Karpas-422 (cell line): ENCODE data around the gene ATP8A1. TPM values are rescaled to one million over a fixed set of nuclear protein-coding genes. Genes with fewer than 3 reads are reported as not detected.

ENCODE experiments used
- DNase-seq: peaks from one replicate; pipeline ENCODE4 v3.0.0-alpha.2; 2015
- H2AFZ ChIP-seq: fragments of 200-600 bp; sonication (generic); 2 replicates; pipeline ENCODE4 v1.6.1; 2014; ENCODE audit warnings: antibody characterized with exemption, low read length, mixed read lengths
- H3K27ac ChIP-seq: fragments of 200-600 bp; sonication (generic); 2 replicates; pipeline ENCODE4 v1.5.1; 2014; ENCODE audit warnings: mild to moderate bottlenecking, low read length, moderate library complexity
- H3K27me3 ChIP-seq: fragments of 200-600 bp; sonication (generic); 2 replicates; pipeline ENCODE4 v1.6.1; 2014; ENCODE audit warnings: low read length, mixed read lengths
- H3K36me3 ChIP-seq: fragments of 200-600 bp; sonication (generic); 2 replicates; pipeline ENCODE4 v1.6.1; 2014; ENCODE audit warnings: low read length, mixed read lengths; ENCODE audit not compliant: insufficient read depth
- H3K4me1 ChIP-seq: fragments of 200-600 bp; sonication (generic); 2 replicates; pipeline ENCODE4 v1.6.1; 2014; ENCODE audit warnings: mild to moderate bottlenecking, low read length, mixed read lengths
- H3K4me2 ChIP-seq: fragments of 200-600 bp; sonication (generic); 2 replicates; pipeline ENCODE4 v1.6.1; 2014; ENCODE audit warnings: low read length, low read depth, mild to moderate bottlenecking; ENCODE audit not compliant: poor library complexity, severe bottlenecking
- H3K4me3 ChIP-seq: fragments of 200-600 bp; sonication (generic); 2 replicates; pipeline ENCODE4 v1.5.1; 2014; ENCODE audit warnings: mild to moderate bottlenecking, antibody characterized with exemption, low read length, mixed read lengths
- H3K79me2 ChIP-seq: fragments of 200-600 bp; sonication (generic); 2 replicates; pipeline ENCODE4 v1.6.1; 2014; ENCODE audit warnings: mild to moderate bottlenecking, low read length, mixed read lengths
- H3K9ac ChIP-seq: fragments of 200-600 bp; sonication (generic); 2 replicates; pipeline ENCODE4 v1.6.0; 2014; ENCODE audit warnings: low read length
- H3K9me2 ChIP-seq: fragments of 200-600 bp; sonication (generic), shearing (Covaris generic); replicated peaks from 2 replicates; pipeline ENCODE4 v1.6.0; 2014; ENCODE audit warnings: mild to moderate bottlenecking, low read length, moderate library complexity; ENCODE audit not compliant: insufficient read depth
- H3K9me3 ChIP-seq: fragments of 300-700, 200-600 bp; sonication (generic); 2 replicates; pipeline ENCODE4 v1.6.1; 2014; ENCODE audit warnings: low read length, mixed read lengths
- H4K20me1 ChIP-seq: fragments of 200-600 bp; sonication (generic); 2 replicates; pipeline ENCODE4 v1.6.1; 2014; ENCODE audit warnings: mild to moderate bottlenecking, antibody characterized with exemption, low read length, low read depth; ENCODE audit not compliant: insufficient read depth
- total RNA-seq: library from RNA; depleted of rRNA; stranded (reverse); fragments of >200 nt; shearing (Covaris generic); gene quantifications from 2 replicates; pipeline ENCODE4 v1.2.3, GENCODE V29; 2014; ENCODE audit warnings: low replicate concordance

ATP8A1 gene
- total RNA-seq, 1 experiment from 2014 or later, result 67.2 TPM

DNA sequence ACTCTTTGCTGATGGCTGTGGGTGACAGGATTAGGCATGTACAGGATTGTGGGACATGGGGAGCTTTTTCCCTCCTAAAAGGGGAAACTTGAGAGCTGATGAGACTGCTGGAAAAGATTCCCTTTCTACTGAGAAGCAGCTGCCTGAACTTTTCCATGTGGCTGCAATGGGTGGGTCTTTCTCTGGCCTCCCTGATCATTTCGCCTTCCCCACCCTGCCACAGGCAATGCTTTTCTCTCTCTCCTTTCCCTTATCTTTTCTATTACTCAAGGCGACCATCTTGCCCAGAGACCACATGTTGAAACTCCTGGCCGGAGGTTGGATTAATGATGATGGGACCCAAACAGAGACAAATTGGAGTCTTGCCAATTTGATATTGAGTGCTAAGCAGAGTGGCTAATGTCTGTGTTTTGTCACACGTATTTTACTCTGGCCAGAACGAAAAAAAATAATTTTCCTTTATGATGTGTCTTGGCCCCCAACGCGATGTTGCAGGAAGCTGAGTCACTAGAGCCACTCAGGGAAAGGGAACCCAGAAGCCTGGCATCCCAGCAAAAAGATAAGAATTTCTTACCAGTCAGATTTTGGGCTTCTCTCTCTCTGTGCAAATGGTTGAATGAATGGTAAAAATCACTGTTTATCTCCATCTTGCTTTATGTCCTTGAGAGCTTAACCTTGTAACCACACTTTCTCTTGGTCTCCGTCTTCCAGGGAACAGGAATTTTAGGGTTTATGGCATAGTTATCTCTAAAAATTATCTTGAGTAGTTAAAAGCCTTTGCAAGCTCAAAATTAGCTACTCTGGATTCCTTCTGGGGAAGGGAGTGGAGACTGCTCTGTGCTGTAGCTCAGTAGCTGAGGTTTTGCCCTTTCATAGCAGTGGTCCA is 19.4 kb upstream of the ATP8A1 start:
- Histone ChIP-seq H3K27me3 (0 out of 2 replicates have a peak, but pooled peaks cover 3% of the 10 kb centered on the region), H2AFZ (no peak overlapping the region), H3K27ac (no peak overlapping the region), H3K9me2 (no peaks in the 10 kb centered on the region; the same call in 1 of the 2 replicates), H3K9ac (no peak overlapping the region), H3K4me3 (no peak overlapping the region), H3K4me1 (no peaks in the 10 kb centered on the region), H3K36me3 (no peaks in the 10 kb centered on the region), H3K4me2 (no peak overlapping the region), H4K20me1 (no peaks in the 10 kb centered on the region), H3K79me2 (no peaks in the 10 kb centered on the region), H3K9me3 (no peaks in the 10 kb centered on the region)
- no peak for DNase-seq

DNA sequence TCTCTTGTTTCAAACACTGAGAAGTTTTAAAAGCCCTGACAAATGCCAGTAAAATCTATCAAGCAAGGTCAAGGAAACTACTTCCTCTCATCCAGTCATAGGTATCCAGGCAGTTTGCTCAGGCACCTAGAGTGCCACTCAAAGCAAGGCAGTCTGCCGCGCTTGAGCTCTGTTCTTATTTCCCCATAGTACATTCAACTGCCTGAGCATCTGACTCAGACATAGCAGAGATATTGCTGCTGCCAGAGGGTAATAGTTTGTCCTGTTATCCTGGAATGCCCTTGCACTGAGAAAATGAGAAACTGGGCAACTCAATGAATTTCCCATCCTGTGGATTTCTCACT is 16.1 kb upstream of the ATP8A1 start:
- no peak for DNase-seq
- no peak overlapping the region for H3K9ac ChIP-seq
- H3K4me3 ChIP-seq, result no peak overlapping the region
- no peaks in the 10 kb centered on the region for H4K20me1 ChIP-seq
- H3K4me1 ChIP-seq, result no peaks in the 10 kb centered on the region
- no peaks in the 10 kb centered on the region for H3K9me2 ChIP-seq
- H3K79me2 ChIP-seq, result no peaks in the 10 kb centered on the region
- 0 out of 2 replicates have a peak, but pooled peaks cover 3% of the 10 kb centered on the region for H3K27me3 ChIP-seq
- H2AFZ ChIP-seq, result no peak overlapping the region
- no peaks in the 10 kb centered on the region for H3K9me3 ChIP-seq
- no peaks in the 10 kb centered on the region for H3K36me3 ChIP-seq
- H3K4me2 ChIP-seq, result no peak overlapping the region
- H3K27ac ChIP-seq, result no peak overlapping the region

DNA sequence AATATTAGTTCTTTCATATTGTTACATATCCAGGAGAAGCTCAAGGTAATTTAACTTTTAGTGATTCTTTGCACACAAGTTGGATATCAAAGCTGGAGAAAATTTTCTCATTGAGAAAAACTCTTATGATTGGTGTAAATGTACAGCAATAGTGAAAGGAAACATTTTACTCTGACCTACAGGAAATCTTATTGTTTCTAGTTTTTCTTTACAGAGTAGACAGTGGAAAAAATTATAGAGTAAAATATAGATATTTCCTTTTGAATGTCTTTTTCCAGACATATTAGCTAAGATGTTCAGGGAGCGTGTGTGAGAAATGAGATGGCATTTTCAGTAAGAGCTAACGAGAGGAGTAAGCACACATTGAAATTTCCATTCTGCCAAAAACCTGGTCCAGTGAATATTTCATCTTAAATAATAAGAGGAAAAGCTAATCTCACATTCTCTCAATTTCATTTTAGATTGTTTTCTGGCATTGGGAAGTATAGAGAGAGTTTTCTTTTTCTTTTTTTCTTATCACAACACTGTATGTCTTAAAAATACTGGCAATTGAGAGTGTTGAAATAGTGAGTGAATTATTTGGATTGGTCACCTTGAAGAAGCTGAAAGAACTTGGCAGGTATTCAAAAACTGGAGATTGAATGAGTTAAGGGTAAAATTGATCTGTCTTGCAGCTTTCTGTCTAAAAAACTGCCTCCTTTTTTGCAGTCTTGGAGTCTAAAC is 15.6 kb upstream of the ATP8A1 start:
- Histone ChIP-seq H2AFZ (no peak overlapping the region), H4K20me1 (no peaks in the 10 kb centered on the region), H3K4me3 (no peak overlapping the region), H3K4me2 (no peak overlapping the region), H3K27ac (no peak overlapping the region), H3K9me3 (no peaks in the 10 kb centered on the region), H3K79me2 (no peaks in the 10 kb centered on the region), H3K36me3 (no peaks in the 10 kb centered on the region), H3K9me2 (no peaks in the 10 kb centered on the region), H3K27me3 (0 out of 2 replicates have a peak, but pooled peaks cover 3% of the 10 kb centered on the region), H3K9ac (no peak overlapping the region), H3K4me1 (no peaks in the 10 kb centered on the region)
- DNase-seq, result no peak

DNA sequence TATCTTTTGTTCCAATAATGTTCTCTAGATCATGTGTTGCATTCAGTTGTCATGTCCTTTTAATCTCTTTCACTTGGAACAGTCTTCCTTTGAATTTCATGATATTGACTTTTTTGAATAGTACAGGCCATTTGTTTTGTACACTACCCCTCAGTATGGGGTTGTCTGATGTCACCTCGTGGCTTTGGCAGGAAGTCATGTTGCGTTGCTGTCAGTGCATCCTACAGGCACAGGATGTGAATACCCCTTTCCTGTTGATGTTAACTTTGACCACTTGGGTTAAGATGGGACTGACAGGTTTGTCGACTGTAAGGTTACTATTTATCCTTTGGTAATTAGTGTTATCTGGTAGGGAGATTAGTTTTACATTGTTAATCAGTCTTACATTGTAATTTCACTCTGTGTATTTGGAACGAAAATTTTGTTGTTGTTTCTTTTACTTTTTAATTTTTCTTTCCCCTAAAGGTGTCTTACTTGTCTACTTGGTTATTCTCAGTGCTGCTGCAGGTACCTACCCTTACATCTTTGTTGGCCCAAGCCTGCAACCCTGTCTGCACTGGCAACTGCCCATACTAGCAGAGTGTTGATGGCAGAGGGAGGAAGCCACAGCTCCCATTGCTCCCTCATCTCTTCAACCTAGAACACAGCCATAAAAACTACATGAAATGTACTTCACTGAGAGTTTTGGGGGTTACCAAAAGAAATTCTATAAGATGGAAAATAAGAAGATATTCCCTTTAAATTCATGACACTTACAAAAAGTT is 14.7 kb upstream of the ATP8A1 start:
- no peaks in the 10 kb centered on the region for H3K79me2 ChIP-seq
- no peaks in the 10 kb centered on the region for H3K36me3 ChIP-seq
- H3K27me3 ChIP-seq, result 0 out of 2 replicates have a peak, but pooled peaks cover under 1% of the 10 kb centered on the region
- H3K4me2 ChIP-seq, result no peak overlapping the region
- H3K4me1 ChIP-seq, result no peaks in the 10 kb centered on the region
- H2AFZ ChIP-seq, result no peak overlapping the region
- H3K9me3 ChIP-seq, result no peaks in the 10 kb centered on the region
- no peak overlapping the region for H3K27ac ChIP-seq
- H4K20me1 ChIP-seq, result no peaks in the 10 kb centered on the region
- DNase-seq, result no peak
- H3K9ac ChIP-seq, result no peak overlapping the region
- no peaks in the 10 kb centered on the region for H3K9me2 ChIP-seq
- no peak overlapping the region for H3K4me3 ChIP-seq

DNA sequence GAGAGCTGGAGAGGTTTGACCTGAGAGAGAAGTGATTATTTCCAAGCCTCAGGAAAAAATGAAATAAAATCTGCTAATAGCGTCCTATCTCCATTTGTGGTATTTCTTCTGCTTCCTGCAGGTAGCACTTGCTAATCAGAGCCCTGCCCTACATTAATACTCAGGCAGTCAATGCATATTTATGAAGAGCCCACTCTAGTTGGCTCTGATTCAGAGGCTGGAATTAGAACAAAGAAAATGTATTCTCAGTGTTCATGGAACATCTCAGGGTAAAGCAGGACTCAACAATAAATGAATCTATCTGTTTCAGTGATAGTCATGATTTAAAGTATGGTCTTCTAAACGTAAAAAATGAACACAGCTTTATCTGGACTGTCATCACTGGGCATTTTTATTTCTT is 1.4 kb upstream of the ATP8A1 start:
- Histone ChIP-seq H3K9me3 (no peaks in the 10 kb centered on the region), H3K27ac (no peak overlapping the region), H3K4me3 (peak overlapping the region; percentile 88), H2AFZ (no peak overlapping the region), H3K9ac (peak overlapping the region; percentile 86), H3K4me1 (peaks cover 27% of the 10 kb centered on the region), H4K20me1 (no peaks in the 10 kb centered on the region), H3K27me3 (no peaks in the 10 kb centered on the region), H3K36me3 (no peaks in the 10 kb centered on the region), H3K4me2 (peak overlapping the region; percentile 81), H3K9me2 (no peaks in the 10 kb centered on the region), H3K79me2 (peaks cover 35% of the 10 kb centered on the region)
- no peak for DNase-seq

DNA sequence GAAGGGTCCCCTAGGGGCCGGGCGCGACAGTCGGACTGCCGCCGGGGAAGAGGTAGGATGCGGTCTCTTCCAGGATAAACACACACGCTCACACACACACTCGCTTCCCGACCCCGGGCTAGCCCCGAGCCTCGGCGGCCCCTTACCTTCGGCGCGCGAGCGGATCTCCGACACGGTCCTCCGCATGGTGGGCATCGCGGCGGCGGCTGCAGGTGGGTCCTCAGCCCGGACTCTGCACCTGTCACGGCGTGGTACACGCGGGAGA is 294 bp downstream of the ATP8A1 start:
- H3K4me1 ChIP-seq, result peaks cover 27% of the 10 kb centered on the region
- no peaks in the 10 kb centered on the region for H3K36me3 ChIP-seq
- peak overlapping the region; percentile 76 for H3K9ac ChIP-seq
- H4K20me1 ChIP-seq, result no peaks in the 10 kb centered on the region
- H3K27ac ChIP-seq, result peak overlapping the region; percentile 44
- peaks cover 50% of the 10 kb centered on the region for H3K79me2 ChIP-seq
- H3K9me3 ChIP-seq, result no peaks in the 10 kb centered on the region
- H2AFZ ChIP-seq, result peak overlapping the region; percentile 86
- no peak for DNase-seq
- H3K9me2 ChIP-seq, result no peaks in the 10 kb centered on the region
- H3K4me3 ChIP-seq, result peak overlapping the region; percentile 88
- peak overlapping the region; percentile 81 for H3K4me2 ChIP-seq
- no peaks in the 10 kb centered on the region for H3K27me3 ChIP-seq

DNA sequence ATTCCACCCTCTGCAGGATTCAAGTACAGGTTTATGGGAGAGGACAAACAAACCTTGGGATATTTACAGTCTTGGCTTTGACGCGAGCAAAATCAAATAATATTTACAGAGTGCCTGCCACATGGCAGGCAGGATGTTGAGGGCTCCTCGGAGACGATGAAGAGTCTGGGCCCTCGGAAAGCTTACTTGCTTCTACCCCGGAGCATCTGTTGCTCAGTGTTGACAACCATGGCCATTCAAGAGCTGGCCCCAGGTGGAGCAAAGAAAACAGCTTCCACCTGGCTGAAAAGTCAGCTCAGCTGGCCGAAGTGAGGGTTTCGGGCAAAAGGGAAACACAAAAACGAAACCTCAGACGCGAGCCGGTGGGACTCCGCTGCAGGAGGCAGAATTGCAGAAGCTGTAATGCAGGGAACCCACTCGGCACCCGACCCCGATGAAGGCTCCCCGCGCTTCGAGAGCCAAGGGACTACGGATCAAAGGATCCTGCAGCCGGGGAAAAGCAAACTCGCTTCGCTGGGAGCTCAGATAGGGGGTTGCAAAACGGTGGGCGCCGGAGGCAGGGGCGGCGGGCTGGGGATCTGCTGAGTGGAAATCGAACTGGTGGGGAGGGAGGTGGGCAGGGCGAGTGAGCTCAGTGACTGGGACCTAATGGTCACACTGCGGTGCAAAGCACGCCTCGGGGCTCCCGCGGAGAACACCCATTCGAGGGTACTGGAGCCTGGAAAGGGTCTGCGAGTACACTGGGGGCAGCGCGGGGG is 805 bp downstream of the ATP8A1 start:
- Histone ChIP-seq H3K9ac (peak overlapping the region; percentile 76), H3K27ac (peak overlapping the region; percentile 44), H3K4me3 (peak overlapping the region; percentile 88), H4K20me1 (no peaks in the 10 kb centered on the region), H3K79me2 (peaks cover 55% of the 10 kb centered on the region), H3K4me1 (peaks cover 27% of the 10 kb centered on the region), H3K36me3 (no peaks in the 10 kb centered on the region), H2AFZ (peak overlapping the region; percentile 86), H3K27me3 (no peaks in the 10 kb centered on the region), H3K9me3 (no peaks in the 10 kb centered on the region), H3K4me2 (peak overlapping the region; percentile 81), H3K9me2 (no peaks in the 10 kb centered on the region)
- DNase-seq, result peak; percentile 81
